Uterus (tissue), 2 donors: ENCODE data around the gene FCRL5.

ENCODE experiments used
- POLR2A ChIP-seq, 2 donors: fragments of 450-650 bp; IDR thresholded peaks; one replicate each; pipeline ENCODE4 v1.6.1; 2016; ENCODE audit warnings: antibody characterized with exemption in 2 of 2, mild to moderate bottlenecking in 1 of 2, moderate library complexity in 1 of 2
- TF ChIP-seq, protein P1 (sequence below), 4 experiments: fragments of 200-600 bp in 2 of 4; fragments of 450-650 bp in 2 of 4; sonication (generic) in 2 of 4; IDR thresholded peaks; one replicate each; pipeline ENCODE4 v1.5.1; 2016 to 2019; ENCODE audit warnings: antibody characterized with exemption in 4 of 4, mild to moderate bottlenecking in 2 of 4, moderate library complexity in 1 of 4

DNA sequence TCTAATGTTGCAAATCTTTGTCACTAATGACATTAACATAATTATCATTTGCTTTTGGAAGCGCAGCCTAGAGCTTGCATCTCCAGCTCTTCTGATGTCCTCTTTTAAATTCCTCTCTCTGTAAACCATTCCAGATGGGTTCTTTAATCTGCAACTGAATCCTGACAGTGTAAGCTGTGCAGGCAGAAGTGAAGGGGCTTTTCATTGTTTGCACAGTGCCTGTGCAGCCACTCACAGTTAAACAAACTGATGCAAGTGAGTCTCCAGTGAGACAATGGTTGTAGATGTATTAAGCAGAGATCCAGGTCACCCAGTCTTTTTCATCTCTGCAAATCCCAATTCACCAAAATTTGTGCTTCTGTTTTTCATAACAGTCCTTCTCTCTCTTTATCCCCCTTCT is 22.5 kb upstream of the FCRL5 start:
- TF ChIP-seq, protein P1, sequence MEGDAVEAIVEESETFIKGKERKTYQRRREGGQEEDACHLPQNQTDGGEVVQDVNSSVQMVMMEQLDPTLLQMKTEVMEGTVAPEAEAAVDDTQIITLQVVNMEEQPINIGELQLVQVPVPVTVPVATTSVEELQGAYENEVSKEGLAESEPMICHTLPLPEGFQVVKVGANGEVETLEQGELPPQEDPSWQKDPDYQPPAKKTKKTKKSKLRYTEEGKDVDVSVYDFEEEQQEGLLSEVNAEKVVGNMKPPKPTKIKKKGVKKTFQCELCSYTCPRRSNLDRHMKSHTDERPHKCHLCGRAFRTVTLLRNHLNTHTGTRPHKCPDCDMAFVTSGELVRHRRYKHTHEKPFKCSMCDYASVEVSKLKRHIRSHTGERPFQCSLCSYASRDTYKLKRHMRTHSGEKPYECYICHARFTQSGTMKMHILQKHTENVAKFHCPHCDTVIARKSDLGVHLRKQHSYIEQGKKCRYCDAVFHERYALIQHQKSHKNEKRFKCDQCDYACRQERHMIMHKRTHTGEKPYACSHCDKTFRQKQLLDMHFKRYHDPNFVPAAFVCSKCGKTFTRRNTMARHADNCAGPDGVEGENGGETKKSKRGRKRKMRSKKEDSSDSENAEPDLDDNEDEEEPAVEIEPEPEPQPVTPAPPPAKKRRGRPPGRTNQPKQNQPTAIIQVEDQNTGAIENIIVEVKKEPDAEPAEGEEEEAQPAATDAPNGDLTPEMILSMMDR (IDR thresholded peaks at IDR 0.05): no peak
- TF ChIP-seq POLR2A (IDR thresholded peaks at IDR 0.05): no peak
